NK-92 treated with Interleukin-12 subunit alpha and Interleukin-12 subunit beta, amount 100 ng/mL, for 24 hours (cell line): ENCODE results near the gene RPL28.

Experiments used
- DNase-seq: peaks from one replicate; lab custom pipeline; 2025; lab: John Stamatoyannopoulos, UW

The RPL28 gene

GRCh38 chr19:55373993-55374757, 11.6 kb upstream of the RPL28 start:
- DNase-seq = no peak

- no peak for DNase-seq
Measured at GRCh38 chr19:55376241-55376933, 9.3 kb upstream of the RPL28 start, which contains the start of gene TMEM190. Gene TMEM190 (plus strand): TSS chr19:55376826. CDS start chr19:55376854, 28 bp downstream.

- DNase-seq = no peak
Measured at GRCh38 chr19:55377356-55378131, 8.2 kb upstream of the RPL28 start.

- DNase-seq = no peak
Measured at GRCh38 chr19:55379174-55379573, 6.6 kb upstream of the RPL28 start.

DNA sequence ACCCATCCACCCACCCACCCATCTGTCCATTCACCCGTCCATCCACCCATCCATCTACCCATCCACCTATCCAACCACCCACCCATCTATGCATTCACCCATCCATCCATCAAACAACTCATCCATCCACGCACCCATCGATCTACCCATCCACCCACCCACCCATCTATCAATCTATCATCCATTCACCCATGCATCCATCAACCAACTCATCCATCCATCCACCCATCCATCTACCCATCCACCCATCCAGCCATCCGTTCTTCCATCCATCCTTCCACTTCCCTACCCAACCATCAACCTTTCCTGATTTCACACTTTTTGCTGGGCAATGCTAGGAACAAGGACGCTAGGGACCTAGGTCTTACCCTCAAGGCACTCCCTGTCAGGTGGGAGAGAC, 3.7 kb upstream of the RPL28 start:
- no peak for DNase-seq

- no peak for DNase-seq
Measured at GRCh38 chr19:55382522-55383054, 3.1 kb upstream of the RPL28 start.

GRCh38 chr19:55383279-55384130, 2.2 kb upstream of the RPL28 start:
- DNase-seq = peak; percentile 47

DNA sequence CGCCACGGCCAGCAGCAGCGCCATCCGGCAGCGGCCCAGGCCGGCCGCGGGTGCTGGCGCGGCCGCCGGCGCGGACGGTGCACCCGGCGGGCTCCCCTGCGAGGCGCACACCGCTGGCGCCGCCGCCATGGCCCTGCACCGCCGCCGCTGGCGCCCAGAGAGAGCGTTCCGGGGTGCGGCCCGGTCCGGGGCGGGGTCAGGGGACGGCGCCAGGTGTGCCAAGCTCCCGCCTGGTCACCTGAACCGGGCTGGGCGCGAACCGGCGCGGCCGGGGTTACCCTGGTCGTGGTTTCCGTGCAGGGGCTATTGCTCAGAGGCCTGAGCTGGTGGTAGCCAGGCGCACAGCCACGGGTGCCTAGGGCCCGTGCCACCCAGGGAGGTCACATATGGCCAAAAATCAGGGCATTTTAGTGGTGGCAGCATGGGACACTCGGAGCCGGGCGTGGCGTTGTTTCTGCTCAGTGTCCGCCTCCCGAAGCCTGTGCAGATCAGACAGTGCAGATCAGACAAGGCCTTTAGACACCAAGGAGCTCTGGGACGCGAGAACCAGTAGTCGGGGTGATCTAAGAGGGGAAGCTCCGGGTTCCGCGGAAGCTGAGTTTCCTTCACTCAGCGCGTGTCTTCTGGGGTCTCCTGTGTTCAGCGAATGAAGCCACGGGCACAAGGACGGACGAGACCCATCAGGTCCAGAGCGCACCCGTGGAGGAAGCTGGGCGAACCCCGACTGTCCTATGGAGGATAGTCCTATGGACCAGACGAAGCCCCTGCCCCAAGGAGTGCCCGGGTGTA, 1.4 kb upstream of the RPL28 start, which contains the start of gene TMEM238:
Gene TMEM238 (minus strand): TSS at position 162 of the 789 bp plus-strand sequence. CDS start 33 bp downstream, at position 129.
- DNase-seq = peak; percentile 39

GRCh38 chr19:55384920-55385723, 610 bp upstream of the RPL28 start:
- DNase-seq = peak; percentile 90

- DNase-seq = no peak
Measured at GRCh38 chr19:55386493-55386971, 800 bp downstream of the RPL28 start.

GRCh38 chr19:55387736-55388497, 2.2 kb downstream of the RPL28 start:
- DNase-seq = no peak

GRCh38 chr19:55389386-55390317, 3.9 kb downstream of the RPL28 start:
- no peak for DNase-seq

- DNase-seq = no peak
Measured at GRCh38 chr19:55390461-55390880, 4.7 kb downstream of the RPL28 start.

DNA sequence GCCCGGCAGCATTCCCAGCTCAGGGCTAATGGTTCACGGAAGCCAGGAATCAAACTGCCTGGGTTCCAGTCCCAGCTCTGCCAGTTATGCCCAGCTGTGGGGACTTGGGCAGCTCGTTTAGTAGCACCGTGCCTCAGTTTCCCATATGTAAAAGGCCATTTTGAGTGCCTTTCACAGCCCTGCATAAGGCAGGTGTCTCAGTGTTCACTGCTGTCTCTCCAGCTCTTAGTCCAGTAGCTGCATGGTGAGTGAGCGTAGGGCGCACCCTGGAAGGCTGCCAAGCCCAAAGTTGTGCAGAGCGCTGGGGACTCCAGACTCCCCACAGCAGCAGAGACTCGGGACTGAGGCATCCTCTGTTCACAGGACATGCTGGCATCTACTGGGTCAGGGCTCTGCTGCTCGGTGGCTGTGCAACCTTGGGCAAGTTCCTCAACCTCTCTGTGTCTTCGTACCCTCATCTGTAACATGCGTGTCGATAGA, 5.5 kb downstream of the RPL28 start:
- no peak for DNase-seq

DNA sequence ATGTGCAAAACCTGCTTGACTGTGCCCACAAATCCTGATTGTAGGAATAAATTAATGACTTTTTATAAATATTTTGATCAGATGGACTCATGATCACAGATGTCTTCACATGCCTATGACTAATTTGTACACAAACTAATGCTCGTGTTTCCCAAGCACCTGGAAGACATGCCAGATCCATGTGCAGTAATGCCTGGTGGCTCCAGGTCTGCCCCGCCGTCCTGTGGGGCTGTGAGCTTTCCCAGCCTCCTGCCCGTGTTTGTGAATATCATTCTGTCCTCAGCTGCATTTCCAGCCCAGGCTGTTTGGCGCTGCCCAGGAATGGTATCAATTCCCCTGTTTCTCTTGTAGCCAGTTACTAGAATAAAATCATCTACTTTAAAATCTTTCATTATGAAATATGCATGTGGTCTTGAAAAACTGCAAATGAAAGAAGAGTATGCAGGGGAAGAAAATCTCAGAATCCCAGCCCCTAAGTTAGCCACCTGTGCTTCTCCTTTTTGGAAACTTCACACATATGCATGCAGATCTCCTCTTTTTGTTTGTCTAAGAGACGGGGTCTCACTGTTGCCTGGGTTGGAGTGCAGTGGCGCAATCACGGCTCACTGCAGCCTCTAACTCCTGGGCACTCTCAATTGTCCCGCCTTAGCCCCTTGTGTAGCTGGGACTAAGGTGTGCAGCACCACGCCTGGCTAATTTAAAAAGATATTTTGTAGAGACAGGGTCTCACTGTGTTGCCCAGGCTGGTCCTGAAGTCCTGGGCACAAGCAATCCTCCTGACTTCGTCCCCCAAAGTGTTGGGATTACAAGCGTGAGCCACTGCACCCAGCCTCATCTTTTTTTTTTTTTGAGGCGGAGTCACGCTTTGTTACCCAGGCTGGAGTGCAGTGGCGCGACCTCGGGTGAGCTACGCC, 6.2 kb downstream of the RPL28 start:
- DNase-seq = no peak
